G401.6 (cell line): Measurements from ENCODE around the gene VTI1A.
"Not testable (repeated sequence)": the region's sequence is repeated elsewhere in the genome, so short reads cannot be mapped to it uniquely, and the experiment has no call there.

Experiments
- FAIRE-seq: peaks from 2 replicates; lab custom pipeline; 2012; peaks lifted over from hg19 to GRCh38; lab: Jason Lieb, UNC

VTI1A gene

DNA sequence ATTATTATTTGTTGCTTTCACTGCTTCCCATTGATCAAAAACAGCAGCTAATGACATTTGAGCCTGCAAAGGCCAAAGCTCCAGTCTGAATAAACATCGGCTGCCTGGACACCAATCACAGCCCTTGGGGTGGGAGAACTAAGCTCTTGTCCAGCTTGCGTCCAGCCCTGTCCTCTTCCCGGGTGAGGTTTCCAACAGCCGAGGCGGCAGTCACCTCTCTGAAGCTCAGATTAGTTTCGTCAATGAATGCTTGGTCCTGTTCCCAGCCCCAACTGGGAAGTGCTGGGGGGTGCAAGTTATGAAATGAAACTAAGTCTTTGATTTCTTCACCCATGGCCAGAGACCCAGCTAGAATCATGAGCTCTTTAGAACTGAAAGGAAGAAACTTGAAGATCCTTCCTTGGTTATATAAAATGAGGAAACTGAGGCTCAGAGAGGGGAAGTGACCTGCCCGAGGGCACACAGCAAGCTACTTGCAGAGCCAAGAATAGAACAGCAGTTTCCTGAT, 389.0 kb downstream of the VTI1A start:
- no peak for FAIRE-seq

DNA sequence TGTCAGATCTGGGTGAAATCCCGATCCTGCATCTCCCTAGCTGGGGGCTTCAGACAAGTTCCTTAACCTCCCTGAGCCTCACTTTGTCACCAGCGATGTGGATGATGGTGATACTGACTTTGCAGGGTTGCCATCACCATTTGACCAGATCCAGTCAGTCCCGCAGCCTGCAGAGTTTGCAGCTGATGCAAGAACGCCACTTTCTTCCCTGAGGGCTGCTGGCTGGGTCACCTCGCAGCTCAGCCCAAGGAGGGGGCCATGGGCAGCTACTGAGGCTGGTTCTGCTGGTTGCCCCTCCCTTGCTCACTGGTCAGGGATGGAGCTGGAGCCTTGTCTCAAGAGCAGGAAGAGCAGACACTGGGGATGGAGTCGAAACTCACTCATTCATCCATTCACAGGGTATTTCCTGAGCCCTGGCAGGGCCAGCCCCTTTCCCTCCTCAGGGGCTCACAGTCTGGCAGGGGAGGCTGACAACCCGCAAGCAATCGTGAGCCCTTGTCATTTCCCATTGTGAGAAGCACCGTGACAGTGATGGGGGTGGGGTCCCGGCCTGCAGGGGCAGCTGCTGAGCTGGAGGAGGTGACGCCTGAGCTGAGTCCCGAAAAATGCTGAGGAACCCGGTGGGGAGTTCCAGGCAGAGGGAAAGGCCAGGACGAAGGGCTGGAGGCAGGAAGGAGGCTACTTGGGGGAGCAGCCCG, 391.9 kb downstream of the VTI1A start:
- FAIRE-seq, result no peak

DNA sequence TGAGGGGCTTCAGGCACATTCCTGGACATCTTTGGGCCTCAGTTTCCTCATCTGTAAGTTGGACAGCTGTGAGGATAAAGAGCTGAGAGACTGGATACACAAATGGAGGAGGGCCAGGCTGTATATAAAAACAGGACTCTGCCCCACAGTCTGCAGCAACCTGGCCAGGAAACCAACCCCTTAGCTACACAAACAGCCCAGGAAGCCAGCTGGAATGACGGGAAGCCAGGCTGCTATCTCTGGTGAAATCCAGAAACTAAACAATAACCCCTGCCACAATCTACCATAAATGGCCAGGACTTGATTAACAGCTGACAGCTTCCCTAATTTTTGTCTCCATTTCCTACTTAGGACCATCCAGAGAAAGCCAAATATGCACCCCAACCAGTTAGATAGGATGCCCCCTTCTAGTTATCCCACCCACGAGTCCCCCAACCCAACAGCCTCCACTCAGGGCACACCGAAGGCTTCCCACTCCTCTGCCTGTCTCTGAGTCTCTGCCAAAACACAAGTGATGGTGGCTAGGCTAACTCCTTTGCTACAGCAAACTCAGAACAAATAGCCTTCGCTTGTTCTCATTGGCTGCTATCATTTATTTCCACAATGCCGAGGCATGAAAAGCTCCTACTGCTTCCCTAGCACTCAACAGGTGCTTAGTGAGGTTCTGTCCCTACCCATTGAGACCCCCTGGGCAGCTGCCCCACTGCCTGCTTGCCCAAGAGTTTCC, 393.1 kb downstream of the VTI1A start:
- no peak for FAIRE-seq

DNA sequence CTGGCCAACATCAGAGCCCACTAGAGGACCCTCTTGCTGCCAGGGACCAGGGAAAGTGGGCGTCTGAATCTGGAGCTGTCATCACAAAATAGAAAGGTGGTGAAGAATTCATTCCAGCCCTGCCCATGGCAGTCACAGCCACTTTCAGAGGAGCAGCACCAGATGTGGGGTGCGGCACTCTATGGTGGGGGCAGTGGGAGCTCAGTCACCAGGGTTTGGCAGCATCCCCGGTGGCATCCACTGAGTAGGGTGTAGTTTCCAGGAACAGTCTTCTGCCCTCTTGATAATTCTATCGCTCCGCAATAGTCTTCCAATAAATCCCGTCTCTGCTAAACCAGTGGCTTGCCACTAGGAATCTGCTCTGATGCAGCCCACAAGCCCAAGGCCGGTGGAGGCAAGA, 394.5 kb downstream of the VTI1A start:
- FAIRE-seq, result no peak

DNA sequence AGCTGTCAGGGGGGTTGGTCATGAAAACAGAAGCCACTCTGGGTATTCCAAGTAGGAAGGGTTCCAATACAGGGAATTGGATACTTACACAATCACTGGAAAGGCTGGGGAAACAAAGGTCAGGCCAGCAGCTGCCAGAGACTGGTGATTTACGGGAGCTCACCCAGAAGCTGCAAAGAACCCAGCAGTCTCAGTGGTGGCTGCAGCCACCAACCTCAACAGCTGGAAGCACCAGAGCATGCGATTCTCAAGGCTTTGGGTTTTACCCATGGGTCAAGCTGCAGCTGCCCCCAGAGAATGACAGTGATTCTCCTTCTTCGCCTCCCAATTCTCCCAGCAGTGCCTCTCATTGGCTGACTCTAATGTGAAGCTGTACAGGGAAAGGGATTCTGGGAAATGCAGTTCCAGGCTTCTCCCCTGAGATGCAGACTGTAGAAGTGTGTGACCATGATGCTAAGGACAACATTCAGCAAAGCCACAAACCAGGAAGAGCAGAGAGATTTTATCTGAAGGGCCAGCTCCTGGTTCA, 395.9 kb downstream of the VTI1A start:
- no peak for FAIRE-seq

DNA sequence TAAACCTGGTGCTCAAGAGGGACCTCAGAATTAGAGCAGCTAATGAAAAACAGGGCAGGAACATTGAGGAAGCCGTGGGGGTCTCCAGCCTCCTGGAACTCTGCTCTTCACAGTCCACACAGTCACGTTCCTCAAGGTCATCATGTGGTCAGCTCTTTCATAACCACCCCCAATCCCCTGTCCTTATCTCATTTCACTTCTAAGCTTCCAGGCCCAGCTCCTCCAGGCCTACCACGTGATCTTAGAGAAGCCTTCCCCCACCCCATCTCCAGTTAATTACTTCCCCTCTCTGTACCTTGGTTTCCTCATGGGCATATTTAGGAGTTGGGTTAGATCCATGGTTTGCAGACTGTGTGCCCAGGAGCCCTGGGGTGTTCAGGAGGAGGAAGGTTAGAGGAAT, 396.6 kb downstream of the VTI1A start:
- no peak for FAIRE-seq

DNA sequence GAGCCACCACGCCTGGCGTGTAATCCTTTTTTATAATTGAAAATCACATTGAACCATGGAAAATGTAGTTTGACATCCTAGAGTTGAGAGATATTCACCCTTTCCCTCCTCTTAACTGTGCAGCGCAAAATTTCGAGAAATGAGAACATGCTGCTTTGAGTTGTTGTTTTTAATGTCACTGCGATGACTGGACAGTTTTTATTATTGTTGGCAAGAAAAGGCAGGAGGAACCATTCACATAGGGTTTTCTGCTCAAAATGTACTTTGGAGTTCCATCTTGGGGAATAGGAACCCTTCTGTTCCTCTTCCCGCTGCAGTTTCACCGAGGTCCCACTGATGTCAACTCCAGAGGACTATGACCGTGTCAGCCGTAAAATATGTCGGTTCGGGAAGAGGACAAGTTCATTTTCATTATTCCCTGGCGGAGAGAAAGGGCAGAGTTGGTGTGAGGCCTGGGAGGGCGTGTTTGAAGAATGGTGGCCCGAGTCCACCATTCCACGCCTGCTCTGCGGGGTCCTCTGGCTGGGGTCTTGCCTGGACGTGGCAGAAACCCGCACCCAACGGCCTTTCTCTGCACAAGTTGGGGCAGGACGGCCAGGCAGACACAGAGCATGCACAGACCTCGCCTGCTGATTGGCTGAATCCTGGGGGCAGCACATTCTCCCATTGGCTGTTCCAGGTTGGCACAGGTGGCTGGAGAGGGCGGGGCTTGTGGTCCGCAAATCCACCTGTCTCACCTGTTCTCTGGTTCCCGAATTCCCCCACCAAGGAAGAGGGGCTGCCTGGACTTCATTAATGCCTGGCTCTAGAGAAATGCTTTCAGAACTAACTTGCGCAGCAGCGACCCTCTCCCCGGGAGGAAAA, 397.9 kb downstream of the VTI1A start:
- FAIRE-seq, result no peak

DNA sequence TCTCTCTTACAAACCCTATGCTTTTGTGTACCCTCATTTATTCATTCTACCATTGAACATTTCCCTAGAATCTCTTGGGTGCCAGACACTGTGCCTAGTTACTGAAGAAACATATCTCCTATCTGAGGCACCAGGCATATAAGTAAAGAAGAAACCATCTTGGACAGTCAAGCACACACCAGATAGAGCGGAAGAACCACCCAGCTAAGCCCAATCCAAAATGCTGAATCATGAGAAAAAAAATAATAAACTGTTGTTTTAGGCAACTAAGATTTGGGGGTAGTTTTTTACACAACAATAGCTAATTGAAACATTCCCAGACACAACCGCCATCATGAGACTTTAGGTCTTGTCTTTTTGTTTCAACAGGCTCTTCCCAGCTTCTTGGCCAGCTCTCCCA, 400.8 kb downstream of the VTI1A start:
- no peak for FAIRE-seq

DNA sequence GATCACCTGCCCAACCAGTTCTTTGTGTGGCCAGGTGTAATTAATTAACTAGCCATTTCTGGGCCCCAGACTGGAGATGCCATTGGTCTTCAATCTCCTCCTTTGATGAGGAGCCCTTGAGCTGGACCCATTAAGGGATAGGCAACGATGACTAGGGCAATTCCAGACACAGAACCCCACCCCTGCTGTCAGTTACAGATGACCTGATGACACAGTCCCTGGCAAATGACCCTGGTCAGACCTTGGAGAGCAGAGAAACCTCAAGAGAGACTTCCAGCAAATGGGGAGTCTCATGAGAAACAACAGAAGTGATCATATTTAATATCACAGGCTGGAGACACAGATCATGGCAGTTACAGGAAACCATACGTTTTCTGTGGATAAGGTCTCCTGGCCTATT, 401.2 kb downstream of the VTI1A start:
- no peak for FAIRE-seq

DNA sequence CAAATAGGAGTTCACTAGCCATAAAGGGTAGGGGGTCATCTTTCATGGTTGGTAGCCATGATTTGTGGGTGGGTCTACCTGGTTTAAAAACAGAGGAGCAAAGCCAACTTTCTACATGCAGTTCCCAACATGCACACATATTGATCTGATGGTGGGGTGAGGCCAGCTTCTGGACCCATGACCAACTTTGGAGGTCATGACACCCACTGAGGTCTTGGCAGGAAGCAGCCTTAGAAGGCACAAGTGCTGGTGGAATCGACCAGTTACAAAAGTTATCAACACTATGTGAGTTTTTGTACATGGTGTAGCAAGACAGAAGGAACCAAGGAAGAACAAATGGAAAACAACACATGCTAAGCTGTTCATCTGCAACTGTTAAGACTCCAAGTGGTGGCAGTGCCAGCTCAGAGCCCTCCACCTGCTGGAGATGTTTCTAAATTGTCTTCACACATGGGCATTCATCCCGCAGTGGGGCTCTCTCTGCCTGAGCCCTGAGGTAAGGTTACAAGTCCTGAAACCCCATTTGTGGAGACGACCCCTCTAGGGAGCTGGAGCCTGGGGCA, 401.9 kb downstream of the VTI1A start:
- FAIRE-seq, result no peak

DNA sequence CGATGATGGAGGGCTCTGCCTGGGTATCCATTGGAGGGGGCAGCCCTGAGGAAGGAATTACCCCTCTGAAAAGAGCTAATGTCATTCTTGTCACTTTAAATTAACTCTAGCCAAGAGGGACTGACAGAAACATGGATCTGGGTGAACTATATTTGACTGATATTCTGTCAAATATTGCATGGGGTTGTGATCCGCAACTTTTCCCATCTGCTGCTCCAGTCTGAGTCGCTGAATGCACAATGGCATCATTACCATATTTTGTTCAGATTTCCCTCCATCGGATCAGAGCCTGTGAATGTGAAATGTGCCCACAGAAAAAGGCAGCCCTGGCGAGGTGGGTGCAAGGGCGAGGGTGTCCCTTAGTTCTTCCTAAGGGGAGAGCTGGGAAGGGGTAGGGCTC, 402.5 kb downstream of the VTI1A start:
- no peak for FAIRE-seq

DNA sequence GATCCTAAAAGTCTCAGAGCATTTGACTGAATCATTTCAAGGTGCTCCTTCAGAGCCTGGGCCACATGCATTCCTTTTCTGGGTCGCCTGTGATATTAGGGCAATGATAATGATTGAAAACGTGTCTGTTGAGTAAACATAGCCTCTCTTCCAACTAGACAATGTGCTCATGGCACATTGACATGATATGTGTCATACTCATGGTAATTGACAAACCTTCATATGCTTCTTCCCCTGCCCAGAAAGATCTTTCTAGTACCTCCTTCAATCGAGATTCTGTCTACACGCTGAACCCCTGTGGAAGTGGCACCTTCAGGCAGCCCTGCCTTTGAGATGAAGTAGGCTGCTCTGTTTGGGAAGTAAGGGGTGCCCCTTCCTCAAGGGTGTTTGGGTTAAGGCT, 404.2 kb downstream of the VTI1A start:
- FAIRE-seq, result no peak

DNA sequence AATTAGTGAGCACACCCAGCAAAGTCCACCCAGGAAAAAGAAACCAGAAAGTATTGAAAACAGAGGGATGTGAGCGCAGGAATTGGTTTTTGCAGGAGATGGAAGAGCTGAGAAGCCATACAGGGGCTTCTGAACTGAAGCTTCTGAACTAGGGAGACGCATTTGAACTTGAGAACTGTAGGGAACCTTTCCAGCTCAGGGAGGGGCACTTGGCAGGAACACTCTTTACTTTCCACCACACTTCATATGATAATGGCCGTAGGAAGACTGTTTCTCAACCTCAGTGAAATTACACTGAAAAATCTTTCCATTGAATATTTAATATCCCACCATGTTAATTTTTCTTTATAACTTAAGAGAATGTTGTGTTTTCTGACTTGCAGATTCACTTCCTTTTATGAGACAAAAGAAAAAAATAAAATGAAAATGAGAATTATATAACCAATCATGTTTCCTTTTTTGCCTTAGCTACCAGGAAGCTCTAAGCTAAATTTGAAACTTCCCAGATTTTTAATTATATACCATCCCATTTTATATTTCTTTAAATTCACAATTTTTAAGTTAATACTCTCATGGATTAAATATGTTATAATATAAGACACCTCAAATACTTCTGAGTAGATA, 404.7 kb downstream of the VTI1A start:
- FAIRE-seq, result no peak

DNA sequence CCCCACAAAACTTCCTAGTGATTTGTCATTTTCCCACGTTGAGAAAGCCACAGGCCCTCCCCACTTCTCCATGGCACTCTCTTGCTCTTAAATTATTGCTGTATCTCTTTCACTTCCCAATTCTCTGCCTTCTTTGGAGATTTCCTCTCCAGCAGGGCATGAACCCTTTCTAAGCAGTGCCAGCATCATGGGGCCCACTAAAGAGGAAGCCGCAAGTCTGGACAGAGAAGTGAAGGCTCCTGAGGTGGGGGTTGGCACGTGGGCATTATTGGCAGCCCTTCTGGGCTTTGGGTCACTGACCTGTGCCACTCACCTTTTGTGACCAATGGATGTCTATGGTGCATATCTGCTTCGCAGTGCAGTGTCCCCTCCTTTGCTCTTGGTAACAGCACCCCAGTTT, 405.3 kb downstream of the VTI1A start:
- no peak for FAIRE-seq

DNA sequence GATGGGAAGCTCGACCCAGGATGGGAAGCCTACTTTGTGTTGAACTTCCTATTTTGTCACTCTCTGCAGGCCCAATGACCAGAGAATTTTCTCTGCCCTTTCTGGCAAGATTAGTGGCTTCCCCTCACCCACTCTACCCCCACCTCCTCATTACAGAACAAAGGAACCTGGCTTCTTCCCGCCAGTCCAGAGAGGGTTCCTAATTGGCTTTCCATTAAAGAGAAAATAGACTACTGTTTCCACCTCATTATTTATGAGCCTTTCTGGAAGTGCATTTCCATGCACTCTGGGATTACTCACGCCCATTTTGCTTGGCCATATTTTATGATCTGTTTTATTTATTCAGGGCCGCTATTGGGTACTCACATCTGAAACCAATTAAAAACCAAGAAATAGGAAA, 408.1 kb downstream of the VTI1A start:
- no peak for FAIRE-seq

DNA sequence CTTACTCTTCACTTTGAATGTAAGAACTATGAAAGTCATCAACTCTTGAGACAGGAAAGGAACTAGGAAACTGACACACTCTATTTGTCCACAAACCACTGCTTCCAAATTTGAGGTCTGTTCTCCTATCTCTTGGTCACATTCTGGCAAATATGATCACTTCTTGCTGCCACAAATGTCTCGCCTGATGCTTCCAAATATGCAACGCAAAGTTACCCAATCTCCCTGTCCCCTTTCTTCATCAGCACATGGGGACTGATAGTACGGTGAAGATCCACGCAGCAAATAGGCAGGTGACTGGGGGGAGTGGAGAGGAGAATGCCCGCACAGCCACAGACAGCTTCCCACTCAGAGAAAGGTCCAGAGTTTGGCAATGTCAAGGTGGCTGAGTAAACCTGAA, 410.5 kb downstream of the VTI1A start:
- FAIRE-seq, result no peak

DNA sequence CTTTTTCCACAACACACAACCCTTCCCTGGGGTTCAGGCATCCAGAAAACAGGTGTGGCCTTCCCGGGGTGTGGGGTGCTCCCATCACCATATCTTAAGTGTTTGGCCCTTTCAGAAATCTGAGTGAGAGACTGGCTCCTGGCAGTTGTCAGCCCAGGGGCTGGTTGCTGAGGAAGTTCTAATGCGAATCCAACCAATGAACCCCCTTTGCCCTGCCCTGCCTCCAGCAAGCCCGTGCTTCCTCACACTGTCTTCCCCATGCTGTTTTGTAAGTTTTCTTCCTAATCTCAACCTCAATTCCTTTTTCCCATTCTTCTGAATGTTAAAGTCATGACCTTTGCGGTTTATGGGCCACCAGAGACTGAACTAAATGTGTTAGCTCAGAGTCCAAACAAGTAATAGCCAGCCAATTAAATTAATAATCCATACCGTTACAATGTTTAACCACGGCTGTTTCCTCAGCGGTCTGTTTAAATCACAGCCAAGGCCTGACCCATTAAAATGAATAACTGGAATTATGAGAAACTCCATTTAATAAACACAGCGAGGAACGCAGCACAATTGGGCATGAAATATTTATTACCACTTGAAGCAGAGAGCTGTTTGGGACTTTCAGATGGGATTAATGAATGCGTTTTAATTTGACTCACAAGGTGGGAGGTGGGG, 412.1 kb downstream of the VTI1A start:
- no peak for FAIRE-seq

DNA sequence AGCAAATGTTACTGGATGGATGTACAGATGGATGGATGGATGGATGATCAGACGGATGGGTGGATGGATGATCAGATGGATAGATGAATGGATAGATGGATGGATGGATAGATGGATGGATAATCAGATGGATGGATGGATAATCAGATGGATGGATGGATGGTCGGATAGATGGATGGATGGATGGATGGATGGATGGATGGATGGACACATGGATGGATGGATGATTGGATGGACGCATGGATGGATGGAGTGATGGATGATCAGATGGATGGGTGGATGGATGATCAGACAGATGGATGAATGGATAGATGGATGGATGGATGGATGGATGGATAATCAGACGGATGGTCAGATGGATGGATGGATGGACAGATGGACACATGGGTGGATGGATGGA, 412.8 kb downstream of the VTI1A start:
- no peak for FAIRE-seq

DNA sequence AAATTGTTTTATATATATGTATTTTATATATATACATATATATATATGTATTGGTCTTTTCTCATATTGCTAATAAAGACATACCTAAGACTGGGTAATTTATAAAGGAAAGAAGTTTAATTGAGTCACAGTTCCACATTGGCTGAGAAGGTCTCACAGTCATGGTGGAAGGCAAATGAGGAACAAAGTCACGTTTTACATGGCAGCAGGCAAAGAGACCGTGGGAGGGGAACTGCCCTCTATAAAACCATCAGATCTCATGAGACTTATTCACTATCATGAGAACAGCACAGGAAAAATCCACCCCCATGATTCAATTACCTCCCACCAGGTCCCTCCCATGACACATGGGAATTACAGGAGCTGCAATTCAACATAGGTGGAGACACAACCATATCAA, 416.4 kb downstream of the VTI1A start:
- FAIRE-seq, result not testable (repeated sequence)
